NCI-H1417 (cell line): ENCODE measurements around the gene PARD3B.
A peak's percentile ranks its signal among the peaks of the same experiment; 100 is the strongest.

Experiments
- DNase-seq, 3 experiments: peaks; one replicate each; lab custom pipeline; 2025; lab: John Stamatoyannopoulos, UW

The PARD3B gene

GRCh38 chr2:204657024-204657423 is 111.7 kb downstream of the PARD3B start:
- no peak for DNase-seq

DNA sequence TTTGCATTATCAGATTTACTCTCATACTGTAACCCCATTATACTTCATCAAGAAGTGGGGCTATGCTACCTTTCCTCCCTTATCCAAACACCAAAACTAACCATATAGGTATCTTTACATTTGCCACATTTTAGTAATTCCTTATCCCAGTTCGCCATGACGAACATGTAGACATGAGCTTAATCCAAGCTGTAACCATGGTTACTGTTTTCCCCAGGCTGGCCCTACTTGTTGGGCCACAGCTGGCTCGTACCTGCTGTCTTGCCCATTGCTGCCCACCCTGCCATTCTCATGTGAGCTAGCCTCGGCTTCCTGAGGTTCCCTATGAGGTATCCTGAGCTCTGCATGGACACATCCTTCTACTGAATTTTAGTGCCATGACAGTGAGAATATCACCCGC is 117.7 kb downstream of the PARD3B start:
- no peak for DNase-seq

- no peak for DNase-seq
Measured at GRCh38 chr2:204663816-204664425, 118.6 kb downstream of the PARD3B start.

- DNase-seq, result no peak
Measured at GRCh38 chr2:204664708-204665121, 119.4 kb downstream of the PARD3B start.

- DNase-seq, result no peak
Measured at GRCh38 chr2:204665207-204665606, 119.9 kb downstream of the PARD3B start.

GRCh38 chr2:204665771-204666170 is 120.5 kb downstream of the PARD3B start:
- no peak for DNase-seq

DNA sequence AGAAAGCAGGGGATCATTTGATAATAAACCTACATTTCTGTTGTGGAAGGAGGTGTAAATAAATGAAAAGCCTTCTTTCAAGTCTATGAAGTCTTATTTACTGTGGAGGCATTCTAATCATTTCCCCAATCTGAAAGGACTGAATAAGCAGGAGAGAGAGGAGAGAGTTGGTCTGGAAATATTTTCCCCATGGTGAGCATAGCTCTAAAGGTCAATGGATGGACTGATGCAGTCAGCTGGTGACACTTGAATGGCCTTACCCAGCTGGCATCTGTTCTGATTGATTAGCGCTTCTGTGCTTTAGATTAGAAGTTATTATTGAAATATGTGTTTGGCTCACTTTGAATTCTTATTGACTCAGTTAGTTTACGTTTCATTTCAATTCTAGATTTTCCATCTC is 122.7 kb downstream of the PARD3B start:
- DNase-seq, result no peak

GRCh38 chr2:204669382-204669781 is 124.1 kb downstream of the PARD3B start:
- DNase-seq, result no peak

DNA sequence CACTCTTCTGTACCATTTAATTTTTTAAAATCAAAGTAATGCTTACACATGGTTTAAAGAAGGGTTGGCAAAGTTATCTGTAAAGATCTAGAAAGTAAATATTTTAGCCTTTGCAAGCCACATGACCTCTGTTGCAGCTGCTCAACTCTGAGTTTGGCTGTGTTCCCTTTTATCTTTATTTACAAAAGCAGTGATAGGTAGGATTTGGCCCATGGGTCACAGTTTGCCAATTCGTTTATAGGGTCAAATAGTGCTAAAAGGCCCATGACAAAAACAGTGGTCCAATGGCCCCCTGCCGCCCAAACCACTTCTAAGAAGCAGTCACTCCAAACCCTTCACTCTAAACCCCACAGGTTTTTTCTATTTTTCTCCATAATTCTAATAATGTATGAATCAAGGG is 124.8 kb downstream of the PARD3B start:
- DNase-seq, result no peak

- DNase-seq, result no peak
Measured at GRCh38 chr2:204670756-204671155, 125.5 kb downstream of the PARD3B start.

DNA sequence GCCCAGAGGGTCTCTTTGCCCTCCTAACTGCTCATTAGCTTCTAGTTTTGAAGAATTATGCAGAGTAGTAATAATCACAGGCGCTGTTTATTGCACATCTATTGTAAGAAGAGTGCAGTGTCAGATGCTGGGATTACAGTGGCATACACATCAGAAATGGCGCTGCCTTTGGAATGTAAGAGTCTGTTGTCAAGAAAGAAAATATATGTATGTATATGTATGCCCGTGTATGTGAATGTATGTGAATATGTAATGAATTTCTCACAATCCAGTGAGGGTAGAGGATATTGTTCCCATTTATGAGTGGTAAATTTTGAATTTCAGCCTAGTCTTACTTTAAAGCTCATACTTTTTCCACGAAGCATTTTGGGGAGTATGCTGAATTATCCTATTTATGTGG is 127.5 kb downstream of the PARD3B start:
- no peak for DNase-seq

GRCh38 chr2:204673877-204674276 is 128.6 kb downstream of the PARD3B start:
- no peak for DNase-seq

- DNase-seq, result no peak
Measured at GRCh38 chr2:204678031-204678430, 132.8 kb downstream of the PARD3B start.

GRCh38 chr2:204680576-204680975 is 135.3 kb downstream of the PARD3B start:
- DNase-seq, result no peak

DNA sequence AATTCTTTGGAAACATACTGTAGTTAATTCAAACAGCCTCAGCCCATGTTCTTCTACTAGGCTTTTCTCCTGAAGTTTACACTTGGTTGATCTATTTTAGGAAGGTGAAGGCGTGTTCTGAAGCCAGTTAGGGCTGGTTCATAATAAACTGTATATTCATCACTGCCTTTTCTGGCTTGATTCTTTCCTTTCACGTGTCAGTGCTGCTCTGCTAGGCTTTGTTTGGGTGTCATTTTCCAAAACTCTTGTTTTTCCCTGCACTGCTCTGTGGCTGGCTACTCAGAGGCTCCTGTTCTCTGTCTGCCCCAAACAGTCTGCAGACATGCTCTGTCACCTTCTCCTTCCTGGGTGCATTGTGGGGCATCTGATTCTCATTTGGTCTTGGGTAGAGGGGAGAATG is 136.1 kb downstream of the PARD3B start:
- no peak for DNase-seq

- no peak for DNase-seq
Measured at GRCh38 chr2:204683384-204683783, 138.1 kb downstream of the PARD3B start.

DNA sequence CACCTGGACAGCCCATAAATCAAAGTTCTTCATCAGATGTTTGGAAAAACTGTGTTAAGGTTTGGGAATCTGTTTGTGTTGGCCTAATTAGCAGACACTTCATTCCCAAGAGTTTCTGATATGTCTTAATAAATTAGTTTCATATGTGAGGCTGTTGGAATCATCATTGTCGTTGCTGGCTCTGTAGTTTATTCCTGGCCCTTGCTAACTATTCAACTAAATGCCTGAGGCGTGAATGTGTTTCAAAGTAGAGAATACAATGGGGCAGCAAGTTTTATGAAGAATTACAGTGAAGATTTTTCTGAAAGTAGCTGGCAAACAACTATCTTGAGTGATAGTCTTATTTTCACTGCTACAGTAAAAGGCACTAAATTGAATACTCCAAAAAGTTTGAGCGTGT is 141.1 kb downstream of the PARD3B start:
- no peak for DNase-seq

DNA sequence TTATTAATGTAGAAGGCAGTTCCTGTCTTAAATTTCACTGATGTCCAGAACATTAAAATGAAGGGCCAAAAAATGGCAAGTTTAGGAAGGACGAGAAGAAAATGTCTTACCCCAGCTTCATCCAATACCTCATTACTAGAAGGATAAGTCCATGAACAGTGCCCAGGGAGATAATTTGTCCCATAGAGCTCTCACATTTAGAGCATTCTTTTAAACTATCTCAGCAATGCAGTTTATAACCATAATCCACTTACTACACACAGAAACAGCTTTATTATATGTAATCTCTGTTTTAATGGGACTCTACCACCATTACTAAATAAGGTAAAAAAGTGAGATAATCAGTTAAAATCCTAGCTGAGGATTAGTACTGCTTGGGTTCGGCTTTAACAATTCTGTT is 142.5 kb downstream of the PARD3B start:
- no peak for DNase-seq

- DNase-seq, result peak; percentile 38 to 87 (median 56)
Measured at GRCh38 chr2:204691911-204692510, 146.7 kb downstream of the PARD3B start.

- DNase-seq, result no peak
Measured at GRCh38 chr2:204692790-204693189, 147.5 kb downstream of the PARD3B start.

DNA sequence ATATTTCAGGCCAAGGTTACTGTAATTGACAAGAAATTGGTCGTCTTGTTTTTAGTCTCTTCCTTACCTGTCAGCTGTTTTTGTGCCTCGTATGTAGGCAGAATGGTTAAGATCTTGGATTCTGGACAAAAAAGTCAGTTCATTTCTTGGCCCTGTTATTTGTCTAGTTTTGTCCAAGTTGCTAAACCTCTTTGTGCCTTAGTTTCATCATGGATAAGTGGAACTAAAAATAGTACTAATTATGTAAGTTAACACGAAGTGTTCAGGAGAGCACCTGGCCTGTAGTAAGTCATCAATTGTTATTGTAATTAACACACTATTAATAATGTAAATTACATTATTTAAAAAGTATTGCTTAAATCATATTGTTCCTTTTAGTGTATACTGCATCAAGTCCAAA is 148.0 kb downstream of the PARD3B start:
- DNase-seq, result no peak

GRCh38 chr2:204695506-204695905 is 150.2 kb downstream of the PARD3B start:
- no peak for DNase-seq

- no peak for DNase-seq
Measured at GRCh38 chr2:204696124-204696523, 150.8 kb downstream of the PARD3B start.
